Skeletal muscle satellite cell (primary cell): ENCODE measurements around the gene RCOR2.

Experiments
- H3K27me3 ChIP-seq: 2 replicates; pipeline ENCODE4 v1.7.0; 2013; ENCODE audit warnings: low read length; ENCODE audit not compliant: control insufficient read depth, insufficient read depth
- H3K36me3 ChIP-seq: 2 replicates; pipeline ENCODE4 v1.7.0; 2013; ENCODE audit warnings: mild to moderate bottlenecking, control low read depth, low read length; ENCODE audit not compliant: insufficient read depth
- H3K4me1 ChIP-seq: 2 replicates; pipeline ENCODE4 v1.7.0; 2013; ENCODE audit warnings: low read length; ENCODE audit not compliant: control insufficient read depth, insufficient read depth
- H3K4me2 ChIP-seq: 2 replicates; pipeline ENCODE4 v1.7.0; 2013; ENCODE audit warnings: mild to moderate bottlenecking, low read length
- H3K4me3 ChIP-seq: 2 replicates; pipeline ENCODE4 v1.7.0; 2013; ENCODE audit warnings: low read length
- H3K9ac ChIP-seq: 2 replicates; pipeline ENCODE4 v1.7.0; 2013; ENCODE audit warnings: mild to moderate bottlenecking, low read depth, low read length, moderate library complexity
- H3K9me3 ChIP-seq: replicated peaks from 2 replicates; pipeline ENCODE4 v1.7.0; 2013; ENCODE audit warnings: mild to moderate bottlenecking, control low read depth, low read length

RCOR2 gene

DNA sequence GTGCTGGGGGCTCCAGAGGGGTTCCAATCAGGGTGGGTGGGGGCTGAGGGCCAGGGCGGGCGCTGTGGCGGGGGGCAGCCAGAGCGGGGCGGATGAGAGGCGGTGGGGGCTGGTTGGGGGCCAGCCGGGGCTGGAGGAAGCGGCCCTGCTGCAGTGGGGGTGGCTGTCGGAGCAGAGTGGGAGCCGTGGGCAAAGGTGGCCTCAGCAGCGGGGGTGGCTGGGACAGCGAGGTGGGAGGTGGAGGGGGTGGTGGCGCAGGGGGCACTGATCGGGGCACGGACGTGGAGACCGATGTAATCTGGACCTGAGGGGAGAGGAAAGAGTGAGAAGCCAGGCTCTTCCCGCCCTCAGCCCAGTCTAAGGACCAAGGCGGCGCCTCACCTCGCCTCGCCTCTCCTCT lies 5.1 kb downstream of the RCOR2 start:
- Histone ChIP-seq H3K36me3 (peaks cover 8% of the 10 kb centered on the region), H3K9ac (no peak overlapping the region), H3K4me1 (peaks cover 14% of the 10 kb centered on the region), H3K4me3 (no peak overlapping the region), H3K4me2 (no peak overlapping the region), H3K27me3 (peaks cover 3% of the 10 kb centered on the region), H3K9me3 (no peaks in the 10 kb centered on the region)

GRCh38 chr11:63911440-63911839 lies 5.5 kb downstream of the RCOR2 start:
- no peaks in the 10 kb centered on the region for H3K9me3 ChIP-seq
- no peak overlapping the region for H3K9ac ChIP-seq
- H3K27me3 ChIP-seq: peaks cover under 1% of the 10 kb centered on the region
- H3K4me1 ChIP-seq: peaks cover 11% of the 10 kb centered on the region
- H3K4me3 ChIP-seq: no peak overlapping the region
- H3K4me2 ChIP-seq: no peak overlapping the region
- H3K36me3 ChIP-seq: peaks cover 8% of the 10 kb centered on the region

DNA sequence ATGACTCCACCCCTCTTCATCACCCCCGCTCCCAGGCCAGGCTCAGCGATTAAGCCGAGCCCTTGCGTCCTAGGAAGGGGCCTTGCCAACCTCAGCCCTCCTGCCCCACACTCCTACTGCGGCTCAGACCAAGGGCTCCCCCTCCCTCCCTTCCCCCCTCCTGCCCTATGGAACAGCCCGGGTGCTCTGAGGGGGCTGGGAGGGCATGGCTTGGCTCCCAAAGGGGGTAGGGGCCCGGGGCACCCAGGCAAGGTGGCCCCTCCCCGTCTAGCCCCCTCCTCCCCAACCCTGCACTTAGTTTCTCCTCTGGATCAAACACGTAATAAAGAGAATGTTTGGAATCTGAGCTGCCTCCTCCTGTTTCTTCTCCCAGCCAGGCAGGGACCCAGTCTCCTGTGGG lies 6.3 kb downstream of the RCOR2 start:
- no peak overlapping the region for H3K4me3 ChIP-seq
- H3K4me1 ChIP-seq: peaks cover 8% of the 10 kb centered on the region
- no peaks in the 10 kb centered on the region for H3K27me3 ChIP-seq
- H3K4me2 ChIP-seq: no peak overlapping the region
- H3K9me3 ChIP-seq: no peaks in the 10 kb centered on the region
- peaks cover 8% of the 10 kb centered on the region for H3K36me3 ChIP-seq
- no peak overlapping the region for H3K9ac ChIP-seq

GRCh38 chr11:63909591-63910506 lies 7.1 kb downstream of the RCOR2 start:
- Histone ChIP-seq H3K4me2 (no peak overlapping the region), H3K4me1 (peaks cover 8% of the 10 kb centered on the region), H3K9ac (no peak overlapping the region), H3K27me3 (no peaks in the 10 kb centered on the region), H3K36me3 (peaks cover 12% of the 10 kb centered on the region), H3K9me3 (no peaks in the 10 kb centered on the region), H3K4me3 (no peak overlapping the region)

GRCh38 chr11:63908631-63909401 lies 8.1 kb downstream of the RCOR2 start:
- Histone ChIP-seq H3K9me3 (no peaks in the 10 kb centered on the region), H3K4me3 (no peak overlapping the region), H3K4me1 (peaks cover 8% of the 10 kb centered on the region), H3K4me2 (no peak overlapping the region), H3K27me3 (no peaks in the 10 kb centered on the region), H3K36me3 (peaks cover 21% of the 10 kb centered on the region), H3K9ac (no peak overlapping the region)

- Histone ChIP-seq H3K9me3 (no peaks in the 10 kb centered on the region), H3K4me1 (peaks cover 8% of the 10 kb centered on the region), H3K9ac (no peak overlapping the region), H3K27me3 (no peaks in the 10 kb centered on the region), H3K36me3 (peaks cover 29% of the 10 kb centered on the region), H3K4me3 (no peak overlapping the region), H3K4me2 (no peak overlapping the region)
Measured at GRCh38 chr11:63907808-63908530, 9.0 kb downstream of the RCOR2 start.

GRCh38 chr11:63907063-63907462 lies 9.9 kb downstream of the RCOR2 start:
- Histone ChIP-seq H3K4me1 (peaks cover 8% of the 10 kb centered on the region), H3K4me2 (no peak overlapping the region), H3K9me3 (no peaks in the 10 kb centered on the region), H3K36me3 (peaks cover 36% of the 10 kb centered on the region), H3K27me3 (no peaks in the 10 kb centered on the region), H3K4me3 (no peak overlapping the region), H3K9ac (no peak overlapping the region)

GRCh38 chr11:63906585-63906984 lies 10.4 kb downstream of the RCOR2 start:
- Histone ChIP-seq H3K9ac (no peak overlapping the region), H3K36me3 (peaks cover 36% of the 10 kb centered on the region), H3K4me1 (peaks cover 8% of the 10 kb centered on the region), H3K4me2 (no peak overlapping the region), H3K4me3 (no peak overlapping the region), H3K9me3 (no peaks in the 10 kb centered on the region), H3K27me3 (no peaks in the 10 kb centered on the region)

- Histone ChIP-seq H3K4me1 (peaks cover 8% of the 10 kb centered on the region), H3K9ac (no peak overlapping the region), H3K4me3 (no peak overlapping the region), H3K4me2 (no peak overlapping the region), H3K27me3 (no peaks in the 10 kb centered on the region), H3K9me3 (no peaks in the 10 kb centered on the region), H3K36me3 (peaks cover 37% of the 10 kb centered on the region)
Measured at GRCh38 chr11:63906087-63906486, 10.9 kb downstream of the RCOR2 start.

GRCh38 chr11:63905179-63905578 lies 11.8 kb downstream of the RCOR2 start:
- Histone ChIP-seq H3K27me3 (no peaks in the 10 kb centered on the region), H3K4me2 (no peak overlapping the region), H3K9me3 (no peaks in the 10 kb centered on the region), H3K4me3 (no peak overlapping the region), H3K9ac (no peak overlapping the region), H3K36me3 (peaks cover 46% of the 10 kb centered on the region), H3K4me1 (peaks cover 8% of the 10 kb centered on the region)

- Histone ChIP-seq H3K9me3 (no peaks in the 10 kb centered on the region), H3K27me3 (no peaks in the 10 kb centered on the region), H3K4me2 (no peak overlapping the region), H3K9ac (no peak overlapping the region), H3K36me3 (peaks cover 51% of the 10 kb centered on the region), H3K4me3 (no peak overlapping the region), H3K4me1 (peaks cover 8% of the 10 kb centered on the region)
Measured at GRCh38 chr11:63904743-63905142, 12.2 kb downstream of the RCOR2 start.
